ENCODE results near the gene PROZ. TPM values are rescaled to one million over a fixed set of nuclear protein-coding genes. Genes with fewer than 3 reads are reported as not detected.

PROZ gene
- total RNA-seq, 1 donor from 2014 or later = not detected

GRCh38 chr13:113201815-113202214, 43.4 kb downstream of the PROZ start:
- Mint-ChIP-seq H3K27me3 (ENCODE audit: low read depth, unreplicated experiment) (no peaks in the 10 kb centered on the region), H3K27ac (ENCODE audit: unreplicated experiment) (no peak overlapping the region), H3K36me3 (ENCODE audit: low read depth, unreplicated experiment) (peaks cover 8% of the 10 kb centered on the region), H3K9me3 (ENCODE audit: unreplicated experiment) (no peaks in the 10 kb centered on the region), H3K4me1 (ENCODE audit: low read depth, unreplicated experiment) (peaks cover 6% of the 10 kb centered on the region), H3K4me3 (ENCODE audit: unreplicated experiment) (no peak overlapping the region)
- TF ChIP-seq EZH2 (IDR thresholded peaks at IDR 0.05; ENCODE audit: insufficient read depth, low read length) = no peak
- TF ChIP-seq CTCF (IDR thresholded peaks at IDR 0.05; ENCODE audit: insufficient read depth, low read depth, low read length) = no peak
- H3K79me2 ChIP-seq (ENCODE audit: insufficient read depth, low read length) = peaks cover 89% of the 10 kb centered on the region
- H3K4me3 ChIP-seq (ENCODE audit: insufficient read depth, low read depth, low read length) = no peak overlapping the region
- FAIRE-seq (no peak), DNase-seq (ENCODE audit: low read depth) (no peak)
- H3K4me1 ChIP-seq (ENCODE audit: insufficient read depth, low read length) = peaks cover 7% of the 10 kb centered on the region
- no peaks in the 10 kb centered on the region for H3K27me3 ChIP-seq (ENCODE audit: insufficient read depth, low read length)
- H2AFZ ChIP-seq (ENCODE audit: low read depth, low read length) = no peak overlapping the region
- no peaks in the 10 kb centered on the region for H3K9me3 ChIP-seq (ENCODE audit: insufficient read depth, low read depth, low read length)
- peaks cover 54% of the 10 kb centered on the region for H4K20me1 ChIP-seq (ENCODE audit: insufficient read depth, low read length)
- H3K9ac ChIP-seq (ENCODE audit: low read length) = no peak overlapping the region
- H3K27ac ChIP-seq (ENCODE audit: low read depth, low read length) = no peak overlapping the region
- no peak overlapping the region for H3K4me2 ChIP-seq (ENCODE audit: low read length)
- peaks cover 23% of the 10 kb centered on the region for H3K36me3 ChIP-seq (ENCODE audit: insufficient read depth, low read length)

- DNase-seq (ENCODE audit: low read depth) = no peak
- H3K36me3 ChIP-seq (ENCODE audit: insufficient read depth, low read length) = peaks cover 13% of the 10 kb centered on the region
- no peak overlapping the region for H3K4me2 ChIP-seq (ENCODE audit: low read length)
- no peaks in the 10 kb centered on the region for H3K9me3 ChIP-seq (ENCODE audit: insufficient read depth, low read depth, low read length)
- peaks cover 98% of the 10 kb centered on the region for H3K79me2 ChIP-seq (ENCODE audit: insufficient read depth, low read length)
- H2AFZ ChIP-seq (ENCODE audit: low read depth, low read length) = no peak overlapping the region
- Mint-ChIP-seq H3K27me3 (ENCODE audit: low read depth, unreplicated experiment) (no peaks in the 10 kb centered on the region), H3K36me3 (ENCODE audit: low read depth, unreplicated experiment) (peaks cover 4% of the 10 kb centered on the region), H3K27ac (ENCODE audit: unreplicated experiment) (peak overlapping the region; percentile 36), H3K4me3 (ENCODE audit: unreplicated experiment) (no peak overlapping the region), H3K4me1 (ENCODE audit: low read depth, unreplicated experiment) (peaks cover 14% of the 10 kb centered on the region), H3K9me3 (ENCODE audit: unreplicated experiment) (no peaks in the 10 kb centered on the region)
- no peak overlapping the region for H3K4me3 ChIP-seq (ENCODE audit: insufficient read depth, low read depth, low read length)
- H3K4me1 ChIP-seq (ENCODE audit: insufficient read depth, low read length) = peaks cover 13% of the 10 kb centered on the region
- TF ChIP-seq CTCF (IDR thresholded peaks at IDR 0.05; ENCODE audit: insufficient read depth, low read depth, low read length) = no peak
- no peak for TF ChIP-seq EZH2 (IDR thresholded peaks at IDR 0.05; ENCODE audit: insufficient read depth, low read length)
- peaks cover 50% of the 10 kb centered on the region for H4K20me1 ChIP-seq (ENCODE audit: insufficient read depth, low read length)
- no peak for FAIRE-seq
- no peaks in the 10 kb centered on the region for H3K27me3 ChIP-seq (ENCODE audit: insufficient read depth, low read length)
- H3K27ac ChIP-seq (ENCODE audit: low read depth, low read length) = no peak overlapping the region
- no peak overlapping the region for H3K9ac ChIP-seq (ENCODE audit: low read length)
These were observed 44.5 kb downstream of the PROZ start for GRCh38 chr13:113202912-113203311.

GRCh38 chr13:113203507-113204377, 45.3 kb downstream of the PROZ start:
- Mint-ChIP-seq H3K9me3 (ENCODE audit: unreplicated experiment) (no peaks in the 10 kb centered on the region), H3K4me3 (ENCODE audit: unreplicated experiment) (no peak overlapping the region), H3K27me3 (ENCODE audit: low read depth, unreplicated experiment) (no peaks in the 10 kb centered on the region), H3K27ac (ENCODE audit: unreplicated experiment) (no peak overlapping the region), H3K4me1 (ENCODE audit: low read depth, unreplicated experiment) (peaks cover 14% of the 10 kb centered on the region), H3K36me3 (ENCODE audit: low read depth, unreplicated experiment) (peaks cover 3% of the 10 kb centered on the region)
- H2AFZ ChIP-seq (ENCODE audit: low read depth, low read length) = no peak overlapping the region
- H4K20me1 ChIP-seq (ENCODE audit: insufficient read depth, low read length) = peaks cover 50% of the 10 kb centered on the region
- no peak for TF ChIP-seq CTCF (IDR thresholded peaks at IDR 0.05; ENCODE audit: insufficient read depth, low read depth, low read length)
- TF ChIP-seq EZH2 (IDR thresholded peaks at IDR 0.05; ENCODE audit: insufficient read depth, low read length) = no peak
- no peak overlapping the region for H3K4me3 ChIP-seq (ENCODE audit: insufficient read depth, low read depth, low read length)
- H3K36me3 ChIP-seq (ENCODE audit: insufficient read depth, low read length) = peaks cover 9% of the 10 kb centered on the region
- no peaks in the 10 kb centered on the region for H3K9me3 ChIP-seq (ENCODE audit: insufficient read depth, low read depth, low read length)
- H3K27me3 ChIP-seq (ENCODE audit: insufficient read depth, low read length) = no peaks in the 10 kb centered on the region
- H3K79me2 ChIP-seq (ENCODE audit: insufficient read depth, low read length) = peaks cover 97% of the 10 kb centered on the region
- no peak overlapping the region for H3K4me2 ChIP-seq (ENCODE audit: low read length)
- H3K4me1 ChIP-seq (ENCODE audit: insufficient read depth, low read length) = peaks cover 14% of the 10 kb centered on the region
- FAIRE-seq = no peak
- H3K27ac ChIP-seq (ENCODE audit: low read depth, low read length) = no peak overlapping the region
- no peak overlapping the region for H3K9ac ChIP-seq (ENCODE audit: low read length)
- no peak for DNase-seq (ENCODE audit: low read depth)

Data from astrocyte (in vitro differentiated cells and primary cell).